HG02973 (cell line): ENCODE results near the gene MARCHF6.

Source experiments
- ATAC-seq: cut with Tn5 transposase; IDR thresholded peaks from one replicate; pipeline ENCODE4 v1.9.1; 2021; ENCODE audit warnings: moderate library complexity; ENCODE audit not compliant: unreplicated experiment

Gene MARCHF6, protein sequence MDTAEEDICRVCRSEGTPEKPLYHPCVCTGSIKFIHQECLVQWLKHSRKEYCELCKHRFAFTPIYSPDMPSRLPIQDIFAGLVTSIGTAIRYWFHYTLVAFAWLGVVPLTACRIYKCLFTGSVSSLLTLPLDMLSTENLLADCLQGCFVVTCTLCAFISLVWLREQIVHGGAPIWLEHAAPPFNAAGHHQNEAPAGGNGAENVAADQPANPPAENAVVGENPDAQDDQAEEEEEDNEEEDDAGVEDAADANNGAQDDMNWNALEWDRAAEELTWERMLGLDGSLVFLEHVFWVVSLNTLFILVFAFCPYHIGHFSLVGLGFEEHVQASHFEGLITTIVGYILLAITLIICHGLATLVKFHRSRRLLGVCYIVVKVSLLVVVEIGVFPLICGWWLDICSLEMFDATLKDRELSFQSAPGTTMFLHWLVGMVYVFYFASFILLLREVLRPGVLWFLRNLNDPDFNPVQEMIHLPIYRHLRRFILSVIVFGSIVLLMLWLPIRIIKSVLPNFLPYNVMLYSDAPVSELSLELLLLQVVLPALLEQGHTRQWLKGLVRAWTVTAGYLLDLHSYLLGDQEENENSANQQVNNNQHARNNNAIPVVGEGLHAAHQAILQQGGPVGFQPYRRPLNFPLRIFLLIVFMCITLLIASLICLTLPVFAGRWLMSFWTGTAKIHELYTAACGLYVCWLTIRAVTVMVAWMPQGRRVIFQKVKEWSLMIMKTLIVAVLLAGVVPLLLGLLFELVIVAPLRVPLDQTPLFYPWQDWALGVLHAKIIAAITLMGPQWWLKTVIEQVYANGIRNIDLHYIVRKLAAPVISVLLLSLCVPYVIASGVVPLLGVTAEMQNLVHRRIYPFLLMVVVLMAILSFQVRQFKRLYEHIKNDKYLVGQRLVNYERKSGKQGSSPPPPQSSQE

DNA sequence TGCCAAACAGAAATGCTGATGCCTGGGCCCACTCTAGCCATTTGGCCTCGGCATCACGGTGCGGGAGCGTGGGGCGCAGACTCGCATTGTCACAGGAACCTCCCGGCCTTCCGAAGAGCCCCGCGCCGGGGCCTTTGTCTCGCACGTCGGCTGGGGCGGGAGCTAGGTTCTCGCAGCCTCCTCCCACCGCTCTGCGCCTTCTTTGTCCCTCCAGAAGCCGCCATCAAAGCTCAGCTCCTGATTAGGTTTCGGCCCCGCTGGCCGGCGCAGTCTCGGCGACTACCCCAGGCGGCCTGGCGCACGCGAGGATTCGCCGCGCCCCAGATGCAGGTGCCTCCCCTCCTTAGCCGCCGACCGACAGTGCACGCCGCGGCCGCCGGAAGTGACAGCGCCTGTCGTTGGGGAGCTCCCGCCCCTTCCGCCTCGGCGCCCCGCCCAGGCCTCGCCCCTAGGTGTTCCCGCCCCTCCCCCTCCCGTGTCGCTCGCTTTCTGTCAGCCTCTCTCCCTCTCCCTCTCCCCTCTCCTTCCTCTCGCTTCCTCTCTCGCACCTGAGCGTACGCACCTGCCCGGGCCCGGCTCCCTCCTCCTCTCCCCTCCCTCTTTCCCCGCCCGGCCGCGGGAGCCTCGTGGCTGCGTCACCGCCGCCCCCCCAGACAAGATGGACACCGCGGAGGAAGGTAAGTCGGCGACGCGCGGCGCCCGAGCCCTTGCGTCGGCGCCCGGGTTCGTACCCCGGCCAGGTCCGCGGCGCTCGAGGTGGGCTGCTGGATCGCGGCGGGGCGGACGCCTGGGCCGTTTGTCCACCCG, at the start of gene MARCHF6:
MARCHF6 (plus strand) TSS at position 455 of the 807 bp plus-strand sequence; CDS start at position 659, 204 bp downstream.
- ATAC-seq = peak; percentile 79

DNA sequence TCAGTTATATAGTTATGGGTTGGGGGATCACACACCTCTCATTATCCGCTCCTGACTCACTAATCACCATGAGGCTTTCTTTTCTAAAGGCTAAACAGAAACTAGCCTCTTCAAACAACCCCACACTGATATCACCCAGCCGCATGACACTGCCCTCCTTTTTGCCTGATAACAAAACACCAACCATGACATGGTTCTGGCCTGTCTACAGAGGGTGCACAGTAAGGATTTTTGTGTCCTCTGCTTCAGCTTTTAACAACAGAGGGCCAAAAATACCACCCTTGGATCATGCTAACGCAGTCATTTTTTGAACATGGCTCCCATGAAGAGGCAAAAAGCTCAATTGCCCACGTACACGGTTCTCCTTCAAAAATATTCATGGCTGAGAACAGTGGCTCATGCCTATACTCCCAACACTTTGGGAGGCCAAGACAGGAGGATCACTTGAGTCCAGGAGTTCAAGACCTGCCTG, 49.8 kb upstream of the MARCHF6 start:
- ATAC-seq = no peak

DNA sequence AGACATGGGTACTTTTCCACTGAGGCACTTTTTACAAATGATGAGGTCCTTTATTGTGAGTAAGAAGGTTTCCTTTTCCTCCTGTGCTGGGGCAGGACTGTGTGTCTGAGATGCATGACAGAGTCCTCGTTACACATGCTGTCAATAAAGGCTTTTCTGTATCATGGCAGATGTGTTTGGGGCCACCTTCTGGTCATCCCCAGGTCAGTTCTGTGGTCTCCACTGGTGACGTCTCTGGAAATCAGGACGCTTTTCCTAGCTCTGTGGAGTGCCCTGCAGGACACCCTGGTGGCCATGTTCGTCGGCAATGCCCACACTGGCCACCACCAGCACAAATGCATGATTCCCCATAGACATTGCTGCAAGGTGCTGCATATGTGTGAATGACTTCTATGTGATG, 48.6 kb upstream of the MARCHF6 start:
- ATAC-seq = no peak

DNA sequence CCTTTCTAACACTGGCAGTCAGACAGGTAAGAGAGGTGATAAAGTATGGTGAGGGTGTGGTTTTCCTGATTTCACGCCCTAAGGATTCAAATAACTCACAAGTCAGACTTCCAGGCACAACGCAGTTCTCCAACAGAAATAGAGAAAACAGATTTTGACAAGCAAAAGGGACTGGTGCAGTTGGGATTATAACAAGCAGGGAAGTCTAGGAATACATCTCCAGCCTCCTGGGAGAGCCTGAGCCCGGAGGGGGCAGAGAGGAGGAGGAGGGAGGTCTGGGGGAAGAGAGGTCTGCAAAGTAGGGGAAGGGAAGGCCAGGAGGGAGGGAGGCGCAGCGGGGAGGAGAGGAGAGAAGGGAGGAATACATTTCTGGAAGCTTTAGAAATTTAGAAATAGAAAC, 47.4 kb upstream of the MARCHF6 start:
- no peak for ATAC-seq

DNA sequence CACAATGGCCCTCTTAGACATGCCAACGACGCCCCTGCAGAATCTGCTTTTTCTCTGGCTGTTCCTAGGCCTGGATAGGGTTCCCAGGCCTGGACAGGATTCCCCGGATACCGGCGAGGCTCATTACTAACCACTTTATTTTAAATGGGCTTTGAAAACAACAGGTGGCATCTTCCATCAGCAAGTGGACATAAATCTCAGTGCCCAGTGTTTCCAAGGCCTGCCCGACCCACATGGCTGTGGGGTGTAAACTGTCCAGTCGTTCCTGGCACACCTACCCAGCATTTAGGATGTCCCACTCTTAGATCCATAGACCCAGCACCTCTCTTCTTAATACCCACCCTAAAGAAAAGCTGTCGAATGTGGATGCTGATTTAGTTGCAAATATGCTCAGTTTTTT, 46.7 kb upstream of the MARCHF6 start:
- no peak for ATAC-seq

DNA sequence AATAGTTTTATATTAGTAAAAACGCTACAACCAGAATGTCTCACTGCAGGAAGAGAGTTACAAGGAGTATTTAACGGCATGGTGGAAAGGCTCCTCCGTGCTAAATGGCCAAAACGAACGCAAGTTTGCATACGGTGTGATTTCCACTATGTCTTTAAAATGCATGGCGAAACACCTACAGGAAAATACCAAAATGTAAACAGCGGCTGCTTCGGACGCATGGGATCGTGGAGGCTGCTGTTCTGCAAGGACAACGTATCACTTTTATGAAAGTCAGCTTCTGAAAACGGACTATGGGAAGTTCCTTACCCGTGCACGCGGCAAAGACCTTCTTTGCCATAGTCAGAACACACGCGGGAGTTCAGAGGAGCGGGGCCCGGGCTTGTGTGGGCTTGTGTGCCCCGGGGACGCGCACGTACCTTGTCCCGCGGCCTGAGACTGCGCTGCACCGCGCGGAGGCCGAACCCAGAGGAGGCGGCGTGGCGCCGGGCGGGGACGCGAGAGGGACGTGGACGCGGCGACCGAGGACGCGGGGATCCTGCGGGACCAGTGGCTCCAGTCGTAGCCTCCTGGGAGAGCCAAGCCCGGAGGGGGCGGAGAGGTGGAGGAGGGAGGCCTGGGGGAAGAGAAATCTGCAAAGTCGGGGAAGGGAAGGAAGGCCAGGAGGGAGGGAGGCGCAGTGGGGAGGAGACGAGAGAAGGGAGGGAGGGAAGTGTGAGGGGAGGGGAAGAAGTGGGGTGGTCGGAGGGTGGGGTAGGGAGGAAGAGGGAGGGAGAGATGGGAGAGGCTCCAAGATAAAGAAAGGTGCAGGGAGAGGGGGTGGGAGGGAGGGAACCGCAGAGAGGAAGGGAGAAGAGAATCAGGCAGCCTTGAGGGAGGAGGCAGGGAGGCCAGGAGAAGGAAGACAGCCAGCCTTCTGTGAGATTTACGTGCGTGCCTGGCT, 46.0 kb upstream of the MARCHF6 start, which contains the start of gene CMBL:
CMBL (minus strand) TSS at position 697 of the 943 bp plus-strand sequence. CDS start 17,140 bp downstream, outside the sequence.
- ATAC-seq = no peak

DNA sequence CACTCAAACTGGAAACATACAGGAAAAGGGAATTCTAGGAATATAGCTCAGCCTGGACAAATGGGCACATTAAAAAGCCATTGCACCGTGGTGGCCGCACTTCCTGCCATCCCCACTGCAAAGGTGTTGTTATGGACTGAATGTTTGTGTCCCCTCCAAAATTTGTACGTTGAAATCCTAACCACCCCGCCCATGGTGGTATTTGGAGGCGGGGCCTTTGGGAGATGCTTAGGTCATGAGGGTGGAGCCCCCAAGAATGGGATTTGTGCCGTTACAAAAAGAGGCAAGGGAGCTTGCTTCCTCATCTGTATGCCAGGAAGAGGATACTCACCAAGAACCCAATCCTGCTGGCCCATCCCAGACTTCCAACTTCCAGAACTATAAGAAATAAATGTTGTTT, 44.7 kb upstream of the MARCHF6 start:
- ATAC-seq = no peak

DNA sequence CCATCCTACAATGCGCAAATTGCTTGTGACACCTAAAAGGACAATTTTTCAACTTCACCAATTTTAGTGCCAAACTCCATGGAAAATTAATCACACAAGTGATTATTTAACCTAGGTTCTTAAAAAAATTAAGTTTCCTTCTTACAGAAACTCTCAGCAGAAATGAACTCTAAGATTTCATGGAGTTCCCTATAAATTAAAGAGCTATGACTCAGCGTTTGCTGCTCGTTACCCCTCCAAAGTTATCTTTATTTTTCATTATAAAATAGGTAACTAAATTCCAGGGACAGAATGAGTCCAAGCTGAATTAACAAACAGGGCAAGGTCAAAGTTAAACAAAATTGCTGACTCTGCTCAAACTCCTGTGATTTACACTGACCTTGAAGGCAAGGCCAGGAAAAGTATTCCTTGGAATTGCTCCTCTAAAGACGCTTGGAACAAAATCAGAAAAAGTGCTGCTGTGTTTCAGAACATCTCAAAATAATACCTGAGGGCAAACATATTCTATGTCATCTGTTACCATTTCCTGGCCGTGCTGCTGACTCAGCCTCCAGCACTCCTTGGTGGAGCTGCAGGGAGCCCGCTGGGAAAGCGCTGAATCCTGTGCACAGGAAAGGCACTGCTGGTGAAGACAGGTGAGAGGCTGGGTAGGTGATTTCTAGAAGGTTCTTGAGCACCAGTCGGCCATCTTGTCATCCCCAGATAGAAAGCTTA, 43.3 kb upstream of the MARCHF6 start:
- ATAC-seq = no peak

DNA sequence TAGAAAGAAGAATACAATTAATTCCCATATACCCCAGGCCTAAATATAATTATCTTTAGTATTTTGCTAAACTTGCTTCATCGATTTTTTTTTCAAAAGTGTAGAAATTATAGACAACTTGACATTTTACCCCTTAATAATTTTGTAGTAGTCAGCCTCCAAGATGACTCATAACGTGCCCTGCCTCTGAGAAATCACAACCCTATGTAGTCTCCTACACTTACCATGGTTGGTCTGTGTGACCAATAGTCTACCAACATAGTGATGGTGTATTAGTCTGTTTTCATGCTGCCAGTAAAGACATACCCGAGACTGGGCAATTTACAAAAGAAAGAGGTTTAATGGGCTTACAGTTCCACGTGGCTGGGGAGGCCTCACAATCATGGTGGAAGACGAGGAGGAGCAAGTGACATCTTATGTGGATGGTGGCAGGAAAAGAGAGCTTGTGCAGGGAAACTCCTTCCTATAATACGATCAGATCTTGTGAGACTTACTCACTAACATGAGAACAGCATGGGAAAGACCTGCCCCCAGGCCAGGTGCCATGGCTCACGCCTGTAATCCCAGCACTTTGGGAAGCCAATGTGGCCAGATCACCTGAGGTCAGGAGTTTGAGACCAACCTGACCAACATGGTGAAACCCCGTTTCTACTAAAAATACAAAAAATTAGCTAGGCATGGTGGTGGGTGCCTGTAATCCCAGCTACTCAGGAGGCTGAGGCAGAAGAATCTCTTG, 42.5 kb upstream of the MARCHF6 start:
- peak; percentile 78 for ATAC-seq

DNA sequence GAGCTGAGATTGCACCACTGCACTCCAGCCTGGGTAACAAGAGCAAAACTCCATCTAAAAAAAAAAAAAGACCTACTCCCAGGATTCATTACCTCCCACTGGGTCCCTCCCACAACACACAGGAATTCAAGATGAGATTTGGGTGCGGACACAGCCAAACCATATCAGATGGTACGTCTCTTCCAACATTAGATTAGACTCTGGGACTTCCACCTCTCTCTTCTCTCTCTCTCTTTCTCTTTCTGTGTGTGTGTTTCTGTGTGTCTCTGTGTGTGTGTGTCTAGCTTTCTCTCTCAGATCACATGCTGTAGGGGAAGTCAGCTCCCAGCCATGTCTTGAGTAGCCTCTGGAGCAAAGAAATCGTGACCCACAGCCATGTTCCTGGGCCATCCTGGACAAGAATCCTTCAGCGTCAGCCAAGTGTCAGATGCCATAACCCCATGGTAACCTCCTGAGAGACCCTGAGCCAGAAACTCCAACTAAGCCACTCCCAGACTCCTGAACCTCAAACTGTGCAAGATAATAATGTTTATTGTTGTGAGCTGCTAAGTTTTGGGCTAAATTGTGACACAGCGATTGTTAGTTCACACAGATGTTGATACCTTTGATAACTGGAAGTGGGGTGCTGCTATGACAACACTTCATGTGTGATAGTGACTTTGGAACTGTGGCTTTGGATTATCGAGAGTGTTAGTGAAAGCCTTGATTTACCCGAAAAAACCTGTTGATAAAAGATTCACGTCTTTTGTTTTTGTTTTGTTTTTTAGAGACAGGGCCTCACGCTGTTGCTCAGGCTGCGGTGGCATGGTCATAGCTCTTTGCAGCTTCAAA, 41.7 kb upstream of the MARCHF6 start:
- no peak for ATAC-seq

DNA sequence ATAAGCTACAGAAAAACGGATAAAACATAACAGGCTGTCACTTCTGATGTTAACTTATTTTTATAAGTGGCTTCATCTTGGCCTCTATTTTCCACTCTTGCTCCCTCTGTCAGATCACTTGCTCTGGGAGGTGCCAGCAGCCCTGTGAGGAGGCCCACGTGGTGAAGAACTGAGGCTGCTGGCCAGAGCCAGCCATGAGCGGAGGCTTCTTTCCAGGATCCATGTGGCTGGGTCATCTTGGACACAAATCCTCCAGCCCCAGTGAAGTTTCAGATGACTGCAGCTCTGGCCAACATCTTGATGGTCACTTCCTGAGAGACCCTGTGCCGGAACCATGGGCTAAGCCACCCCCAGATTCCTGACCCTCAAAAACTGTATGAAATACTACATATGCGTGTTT, 38.3 kb upstream of the MARCHF6 start:
- no peak for ATAC-seq

DNA sequence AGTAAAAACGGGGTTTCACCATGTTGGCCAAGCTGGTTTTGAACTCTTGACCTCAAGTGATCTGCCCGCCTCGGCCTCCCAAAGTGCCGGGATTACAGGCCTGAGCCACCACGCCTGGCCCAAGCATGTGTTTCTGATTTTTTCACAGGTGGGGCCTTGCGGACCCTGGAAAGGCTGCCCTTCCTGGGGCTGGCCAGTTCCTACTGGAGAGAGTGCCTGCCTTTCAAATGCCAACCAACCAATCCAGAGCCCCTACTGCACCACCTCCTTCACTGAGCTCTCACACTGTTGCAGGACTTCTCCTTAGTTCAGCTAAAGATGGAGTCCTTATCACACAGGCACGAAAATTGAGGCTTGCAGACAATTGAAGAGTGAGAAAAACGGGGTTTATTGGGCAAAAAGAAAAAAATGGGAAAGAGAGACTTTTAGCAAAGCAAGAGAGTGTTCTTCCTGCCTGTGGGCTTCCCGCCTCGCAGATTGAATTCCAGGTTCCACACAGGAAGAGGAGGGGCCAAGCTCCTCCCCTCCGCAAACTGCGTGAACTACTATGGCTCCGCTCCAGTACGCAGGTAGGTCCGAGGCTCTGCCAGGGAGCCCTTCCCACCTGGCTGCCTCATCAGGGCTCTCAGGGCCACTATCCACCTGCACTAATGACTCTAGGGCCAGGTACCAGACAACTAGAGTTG, 37.5 kb upstream of the MARCHF6 start:
- ATAC-seq = no peak

DNA sequence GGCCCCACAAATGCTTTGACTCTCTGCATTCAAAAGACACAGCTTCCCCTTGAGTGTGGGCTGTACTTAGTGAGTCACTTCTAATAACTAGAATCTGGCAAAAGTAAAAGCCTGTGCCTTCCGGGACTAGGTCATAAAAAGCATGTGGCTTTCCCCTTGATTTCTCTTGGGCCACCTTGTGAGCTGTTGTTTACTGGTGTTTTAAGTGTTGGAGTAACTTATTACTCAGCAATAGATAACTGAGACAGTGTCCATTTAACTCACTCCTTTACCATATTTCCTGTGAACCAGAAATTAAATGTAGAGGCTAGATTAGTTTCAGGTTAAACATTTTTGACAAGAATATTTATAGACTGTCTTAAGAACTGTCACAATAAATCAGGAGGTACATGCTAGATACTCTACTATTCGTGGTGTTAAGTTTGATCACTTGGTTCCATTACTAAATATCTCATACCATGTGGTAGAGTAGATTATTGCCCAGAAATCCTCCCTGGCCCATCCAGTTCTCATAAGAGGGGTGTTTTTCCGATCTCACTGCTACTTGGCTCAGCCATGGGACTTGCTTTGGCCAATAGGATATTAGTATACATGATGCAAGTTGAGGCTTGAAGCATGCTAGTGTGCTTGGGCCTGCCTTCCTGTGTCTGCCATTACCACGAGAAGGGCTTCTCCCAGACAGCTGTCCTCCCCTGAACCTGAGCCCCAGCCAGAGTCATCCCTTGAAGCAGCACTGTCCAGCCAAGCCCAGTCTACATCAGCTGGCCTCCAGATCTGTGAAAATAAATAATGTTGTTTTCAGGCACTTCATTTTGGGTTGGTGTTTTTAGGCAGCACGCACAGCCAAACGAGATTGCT, 35.4 kb upstream of the MARCHF6 start:
- ATAC-seq = peak; percentile 75

DNA sequence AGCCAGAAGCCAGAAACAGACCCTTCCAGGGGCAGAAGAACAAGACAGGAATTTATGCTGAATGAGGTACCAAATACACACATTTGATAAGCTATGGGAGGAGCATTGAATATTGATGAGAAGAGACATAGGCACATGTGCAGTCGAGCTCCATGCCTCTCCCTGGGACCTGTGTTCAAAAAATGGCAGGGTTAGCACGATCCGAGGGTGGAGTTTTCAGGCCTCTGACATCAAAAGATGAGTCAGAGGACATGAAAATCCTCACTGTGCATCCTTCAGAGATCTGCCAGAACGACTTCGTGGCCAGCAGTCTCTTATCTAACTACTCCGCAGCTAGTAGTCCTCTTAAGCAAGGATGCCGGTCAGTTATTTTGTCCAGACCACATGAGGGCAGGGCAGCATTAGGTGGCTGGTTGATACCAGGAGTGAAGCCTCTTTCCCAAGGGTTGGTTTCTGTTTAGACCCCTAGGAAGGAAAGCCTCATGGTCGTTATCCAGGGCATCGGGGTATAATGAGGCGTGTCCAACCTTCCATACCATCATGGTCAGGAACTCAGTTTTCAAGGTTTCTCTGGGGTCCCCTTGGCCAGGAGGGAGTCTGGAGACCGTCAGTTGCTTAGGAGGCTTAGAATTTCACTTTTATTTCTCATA, 34.2 kb upstream of the MARCHF6 start:
- no peak for ATAC-seq

DNA sequence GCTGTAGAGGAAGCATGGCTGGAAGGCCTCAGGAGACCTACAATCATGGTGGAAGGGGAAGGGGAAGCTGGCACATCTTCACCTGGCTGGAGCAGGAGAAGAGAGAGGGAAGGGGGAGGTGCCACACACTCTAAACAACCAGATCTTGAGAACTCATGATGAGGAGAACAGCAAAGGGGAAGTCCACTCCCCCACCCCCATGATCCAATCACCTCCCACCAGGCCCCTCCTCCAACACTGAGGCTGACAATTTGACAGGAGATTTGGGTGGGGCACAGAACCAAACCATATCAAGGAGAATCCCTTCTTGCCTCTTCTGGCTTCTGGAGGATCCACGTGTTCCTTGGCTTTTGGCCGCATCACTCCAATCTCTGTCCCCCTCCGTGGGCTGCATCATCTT, 32.7 kb upstream of the MARCHF6 start:
- no peak for ATAC-seq

DNA sequence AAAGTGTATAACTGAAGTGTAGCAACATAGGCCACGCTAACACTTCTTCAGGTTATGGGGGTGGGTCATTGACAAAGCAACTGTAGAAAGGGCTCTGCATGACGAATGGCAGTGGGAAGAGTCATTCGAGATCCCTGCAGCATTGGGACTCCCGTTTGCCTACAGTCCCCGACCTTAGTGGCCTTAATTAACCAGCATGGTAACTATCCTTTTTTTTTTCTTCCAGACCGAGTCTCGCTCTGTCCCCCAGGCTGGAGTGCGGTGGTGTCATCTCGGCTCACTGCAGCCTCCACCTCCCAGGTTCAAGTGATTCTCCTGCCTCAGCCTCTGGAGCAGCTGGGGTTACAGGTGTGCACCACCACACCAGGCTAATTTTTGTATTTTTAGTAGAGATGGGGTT, 31.6 kb upstream of the MARCHF6 start:
- ATAC-seq = no peak
